Measurements from ENCODE around the gene CLIC5.

CLIC5 gene

DNA sequence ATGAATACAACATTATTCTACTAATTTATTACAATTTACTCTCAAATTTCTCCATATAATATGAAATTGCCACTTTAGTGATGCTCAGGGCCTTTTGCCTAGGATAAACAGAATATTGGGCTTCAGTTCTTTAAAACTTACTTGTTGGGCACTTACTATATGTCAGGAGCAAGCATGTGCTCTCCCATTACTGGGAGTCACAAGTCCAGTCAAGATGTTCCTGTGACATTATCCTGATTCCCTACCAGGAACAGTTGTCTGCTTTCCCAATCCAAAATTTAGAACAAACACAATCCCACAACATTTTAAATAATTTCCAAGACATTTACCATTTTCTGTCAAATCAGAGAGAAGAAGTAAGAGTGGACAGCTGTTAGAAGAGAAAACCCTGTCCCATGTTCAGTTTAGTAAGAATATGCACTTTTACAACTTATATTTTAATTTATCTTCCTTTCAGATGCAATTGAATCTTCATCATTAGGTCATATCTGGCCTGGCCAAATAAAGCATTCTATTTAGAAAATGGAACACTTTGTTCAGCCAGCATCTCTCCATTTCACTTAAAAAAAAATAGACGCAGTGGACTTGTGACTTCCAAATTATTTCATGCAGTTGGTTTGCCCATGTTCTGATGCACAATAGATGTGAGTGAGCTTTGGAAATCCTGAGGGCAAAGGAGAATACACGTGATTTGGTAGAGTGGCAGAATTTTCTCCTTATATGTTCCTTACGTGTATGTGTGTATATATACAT is 159.8 kb downstream of the CLIC5 start:
- H3K4me3 ChIP-seq (ENCODE audit: low read depth, low read length), result no peak overlapping the region
- DNase-seq (ENCODE audit: low read depth), result no peak
- TF ChIP-seq, protein P1, sequence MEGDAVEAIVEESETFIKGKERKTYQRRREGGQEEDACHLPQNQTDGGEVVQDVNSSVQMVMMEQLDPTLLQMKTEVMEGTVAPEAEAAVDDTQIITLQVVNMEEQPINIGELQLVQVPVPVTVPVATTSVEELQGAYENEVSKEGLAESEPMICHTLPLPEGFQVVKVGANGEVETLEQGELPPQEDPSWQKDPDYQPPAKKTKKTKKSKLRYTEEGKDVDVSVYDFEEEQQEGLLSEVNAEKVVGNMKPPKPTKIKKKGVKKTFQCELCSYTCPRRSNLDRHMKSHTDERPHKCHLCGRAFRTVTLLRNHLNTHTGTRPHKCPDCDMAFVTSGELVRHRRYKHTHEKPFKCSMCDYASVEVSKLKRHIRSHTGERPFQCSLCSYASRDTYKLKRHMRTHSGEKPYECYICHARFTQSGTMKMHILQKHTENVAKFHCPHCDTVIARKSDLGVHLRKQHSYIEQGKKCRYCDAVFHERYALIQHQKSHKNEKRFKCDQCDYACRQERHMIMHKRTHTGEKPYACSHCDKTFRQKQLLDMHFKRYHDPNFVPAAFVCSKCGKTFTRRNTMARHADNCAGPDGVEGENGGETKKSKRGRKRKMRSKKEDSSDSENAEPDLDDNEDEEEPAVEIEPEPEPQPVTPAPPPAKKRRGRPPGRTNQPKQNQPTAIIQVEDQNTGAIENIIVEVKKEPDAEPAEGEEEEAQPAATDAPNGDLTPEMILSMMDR (conservative IDR thresholded peaks at IDR 0.05; ENCODE audit: low read depth, low read length), result no peak

DNA sequence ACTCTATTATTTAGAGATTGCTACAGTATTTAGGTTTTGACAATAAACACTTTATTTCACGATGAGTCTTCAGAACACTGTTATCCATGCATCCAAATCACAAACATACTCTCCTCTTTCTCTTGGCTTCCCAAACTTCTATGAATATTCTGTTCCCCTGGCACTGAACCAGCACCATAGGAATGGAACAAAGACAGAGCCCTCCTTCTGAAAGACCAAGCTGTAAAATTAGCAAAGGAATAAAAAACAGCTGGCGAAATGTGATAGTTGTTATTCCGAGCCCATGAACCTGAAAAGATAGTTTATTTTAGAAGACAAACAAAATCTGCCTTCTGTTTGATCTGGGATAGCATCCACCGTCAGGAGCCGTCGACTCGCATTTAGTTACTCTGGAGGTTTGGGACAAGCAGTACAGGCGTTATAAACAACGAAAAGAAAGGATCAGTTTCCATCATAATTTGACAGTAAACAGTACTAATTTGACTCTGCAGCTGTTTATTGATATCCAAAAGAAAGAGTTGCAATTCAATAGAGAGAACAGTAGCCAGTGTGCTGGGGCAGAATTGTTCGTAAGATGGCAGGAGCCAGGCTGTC is 161.4 kb downstream of the CLIC5 start:
- DNase-seq (ENCODE audit: low read depth), result no peak
- TF ChIP-seq, protein P1 (conservative IDR thresholded peaks at IDR 0.05; ENCODE audit: low read depth, low read length), result no peak
- H3K4me3 ChIP-seq (ENCODE audit: low read depth, low read length), result no peak overlapping the region

DNA sequence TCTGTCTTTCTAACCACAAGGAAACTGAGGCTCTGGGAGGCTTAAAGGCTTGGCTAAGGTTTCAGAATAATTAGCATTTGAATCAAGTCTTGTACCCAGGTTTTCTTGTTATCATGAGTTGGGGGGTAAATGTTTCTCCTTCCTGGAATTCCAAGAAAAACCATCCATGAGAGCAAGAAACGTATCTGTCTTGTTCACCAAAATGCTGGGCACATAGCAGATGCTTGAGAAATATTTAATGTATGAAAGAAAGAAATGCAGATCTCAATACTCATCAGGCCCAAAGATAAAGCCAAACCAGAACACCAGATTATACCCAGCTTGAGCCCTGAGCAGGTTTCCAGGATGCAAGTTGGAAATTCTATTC is 164.6 kb downstream of the CLIC5 start:
- no peak for DNase-seq (ENCODE audit: low read depth)
- TF ChIP-seq, protein P1 (conservative IDR thresholded peaks at IDR 0.05; ENCODE audit: low read depth, low read length), result no peak
- H3K4me3 ChIP-seq (ENCODE audit: low read depth, low read length), result no peak overlapping the region

DNA sequence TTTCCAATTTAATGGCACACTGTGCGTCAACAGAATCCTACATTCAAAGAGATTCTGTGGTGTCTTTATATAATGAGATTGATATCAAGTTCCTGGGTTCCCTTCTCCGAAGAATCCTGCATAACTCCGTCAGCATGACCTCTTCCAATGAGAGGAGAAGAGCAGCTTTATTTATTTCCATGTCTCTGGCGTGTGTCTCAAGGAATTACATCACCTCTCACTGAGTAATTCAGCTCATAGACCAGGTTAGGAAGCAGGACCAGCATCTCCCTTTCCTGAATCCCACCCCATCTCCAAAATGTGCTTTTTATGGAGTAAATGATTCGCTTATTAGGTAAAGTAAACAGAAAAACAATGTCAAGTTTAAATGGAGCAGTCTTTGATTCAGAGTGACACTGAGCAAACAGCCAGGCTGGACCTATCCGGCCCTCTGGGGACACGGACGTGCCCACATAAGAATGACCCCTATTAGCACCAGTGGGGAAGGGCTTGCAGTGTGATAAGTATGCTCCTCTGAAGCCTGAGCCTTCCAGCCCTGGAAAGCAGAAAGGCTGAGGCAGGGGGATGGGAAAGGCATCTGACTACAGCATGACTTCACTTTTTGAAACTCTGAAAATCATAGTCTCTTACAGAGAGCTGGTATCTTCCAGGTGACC is 165.2 kb downstream of the CLIC5 start:
- DNase-seq (ENCODE audit: low read depth), result peak; percentile 26
- no peak overlapping the region for H3K4me3 ChIP-seq (ENCODE audit: low read depth, low read length)
- TF ChIP-seq, protein P1 (conservative IDR thresholded peaks at IDR 0.05; ENCODE audit: low read depth, low read length), result no peak

DNA sequence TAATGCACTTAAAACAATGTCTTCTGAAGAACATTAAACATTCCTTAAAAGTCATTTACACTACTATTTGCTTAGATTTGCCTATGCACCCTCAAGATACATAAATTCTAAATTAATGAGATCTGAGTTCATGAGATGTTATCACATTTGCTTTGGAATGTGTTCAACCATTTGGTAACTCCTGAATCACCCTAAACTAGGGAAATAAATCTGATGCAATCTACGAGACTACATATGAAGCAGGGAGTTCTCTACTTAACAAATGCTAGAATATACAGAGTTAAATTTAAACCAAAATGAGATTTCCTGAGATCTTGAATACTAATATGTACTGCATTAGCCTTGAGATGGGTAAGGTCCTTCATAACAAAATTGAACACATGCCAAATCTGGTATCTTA is 170.1 kb downstream of the CLIC5 start:
- peak; percentile 38 for DNase-seq (ENCODE audit: low read depth)
- TF ChIP-seq, protein P1 (conservative IDR thresholded peaks at IDR 0.05; ENCODE audit: low read depth, low read length), result no peak
- H3K4me3 ChIP-seq (ENCODE audit: low read depth, low read length), result no peak overlapping the region

DNA sequence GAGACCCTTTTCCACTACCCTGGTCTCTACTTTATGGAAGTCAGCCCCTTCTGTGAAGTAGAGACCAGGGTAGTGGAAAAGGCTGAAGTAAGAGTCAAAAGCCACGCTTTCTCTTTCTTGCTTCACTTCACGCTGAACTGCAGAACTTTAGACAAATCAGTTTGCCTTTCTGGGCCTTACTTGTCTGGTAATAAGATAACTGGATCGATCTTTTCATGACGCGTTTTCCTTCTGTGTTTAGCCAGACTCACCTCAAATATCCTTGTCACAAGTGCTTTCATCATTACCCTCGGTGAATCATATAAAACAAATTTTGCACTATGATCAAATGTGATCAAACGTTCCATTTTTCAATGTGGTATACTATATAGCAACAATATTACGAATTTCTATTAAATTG is 170.7 kb downstream of the CLIC5 start:
- H3K4me3 ChIP-seq (ENCODE audit: low read depth, low read length), result no peak overlapping the region
- TF ChIP-seq, protein P1 (conservative IDR thresholded peaks at IDR 0.05; ENCODE audit: low read depth, low read length), result no peak
- no peak for DNase-seq (ENCODE audit: low read depth)

All from choroid plexus epithelial cell (primary cell).